GM23248 (cell line): ENCODE data around the gene GCH1. TPM values are rescaled to one million over a fixed set of nuclear protein-coding genes. Genes with fewer than 3 reads are reported as not detected.

Experiments used
- DNase-seq: peaks from one replicate; pipeline ENCODE4 v3.0.0-alpha.2; 2015
- H2AFZ ChIP-seq: fragments of 200-600 bp; sonication (generic); 2 replicates; pipeline ENCODE4 v1.6.1; 2016; ENCODE audit warnings: antibody characterized with exemption
- H3F3A ChIP-seq: fragments of 200-600 bp; sonication (generic); 2 replicates; pipeline ENCODE4 v1.6.1; 2016; ENCODE audit warnings: mild to moderate bottlenecking, antibody characterized with exemption, mixed run types; ENCODE audit not compliant: insufficient read depth
- H3K27ac ChIP-seq: fragments of 200-600 bp; sonication (generic); 2 replicates; pipeline ENCODE4 v1.5.1; 2016; ENCODE audit warnings: mild to moderate bottlenecking
- H3K27me3 ChIP-seq: fragments of 200-600 bp; sonication (generic); replicated peaks from 2 replicates; pipeline ENCODE4 v1.6.1; 2016; ENCODE audit warnings: mild to moderate bottlenecking; ENCODE audit not compliant: insufficient read depth
- H3K36me3 ChIP-seq: fragments of 200-600 bp; sonication (generic); 2 replicates; pipeline ENCODE4 v1.6.1; 2016; ENCODE audit warnings: low read depth, mild to moderate bottlenecking
- H3K4me1 ChIP-seq: fragments of 200-600 bp; sonication (generic); 2 replicates; pipeline ENCODE4 v1.6.1; 2016; ENCODE audit warnings: mild to moderate bottlenecking; ENCODE audit not compliant: insufficient read depth
- H3K4me2 ChIP-seq: fragments of 200-600 bp; sonication (generic); one replicate; pipeline ENCODE4 v1.6.1; 2016; ENCODE audit warnings: mild to moderate bottlenecking; ENCODE audit not compliant: unreplicated experiment
- H3K4me3 ChIP-seq: fragments of 200-600 bp; sonication (generic); 2 replicates; pipeline ENCODE4 v1.5.1; 2016; ENCODE audit warnings: mild to moderate bottlenecking
- H3K79me2 ChIP-seq: fragments of 200-600 bp; sonication (generic); 2 replicates; pipeline ENCODE4 v1.6.1; 2016; ENCODE audit warnings: mild to moderate bottlenecking; ENCODE audit not compliant: insufficient read depth
- H3K9ac ChIP-seq: fragments of 200-600 bp; sonication (generic); 2 replicates; pipeline ENCODE4 v1.6.1; 2016; ENCODE audit warnings: mild to moderate bottlenecking
- H3K9me2 ChIP-seq: fragments of 200-600 bp; sonication (generic); 2 replicates; pipeline ENCODE4 v1.6.1; 2016; ENCODE audit warnings: mixed run types, mild to moderate bottlenecking, moderate library complexity; ENCODE audit not compliant: insufficient read depth
- H3K9me3 ChIP-seq: fragments of 200-600 bp; sonication (generic); one replicate; pipeline ENCODE4 v1.6.1; 2017; ENCODE audit warnings: low read depth
- H4K20me1 ChIP-seq: fragments of 200-600 bp; sonication (generic); 2 replicates; pipeline ENCODE4 v1.6.0; 2016; ENCODE audit not compliant: insufficient read depth
- EZH2 ChIP-seq: fragments of 200-600 bp; sonication (generic); IDR thresholded peaks from 2 replicates; pipeline ENCODE4 v1.6.1; 2018; ENCODE audit warnings: antibody characterized with exemption, mild to moderate bottlenecking; ENCODE audit not compliant: insufficient read depth, poor library complexity, severe bottlenecking
- EZH2phosphoT487 ChIP-seq: fragments of 200-600 bp; sonication (generic); IDR thresholded peaks from 2 replicates; pipeline ENCODE4 v1.6.1; 2018; ENCODE audit warnings: antibody characterized with exemption, moderate library complexity, mild to moderate bottlenecking, low read depth; ENCODE audit not compliant: insufficient read depth
- WGBS, 2 experiments: methylation state at CpG; one replicate each; pipeline ENCODE4 v1.1.6; 2015 to 2017; ENCODE audit warnings: low lambda C conversion rate in 2 of 2, low coverage in 1 of 2; ENCODE audit errors: missing lambda C conversion rate in 2 of 2; 5-methylcytosine and 5-hydroxymethylcytosine counted together
- in situ Hi-C: fragments of 300-500 bp; cut with MboI; formaldehyde crosslinking; loops from 2 replicates; pipeline ENCODE4 v1.15.0; 2020
- polyA plus RNA-seq: library from polyadenylated mRNA; unstranded; fragments of >200 nt; fragmentation: Nextera tagmentation; extraction: Ambion mirVana; gene quantifications from 2 replicates; pipeline ENCODE4 v1.2.1, GENCODE V29; 2016
- total RNA-seq: library from RNA; depleted of rRNA; stranded (reverse); fragments of >200 nt; shearing (Covaris generic); gene quantifications from 2 replicates; pipeline ENCODE4 v1.2.3, GENCODE V29; 2014

GCH1 gene
- total and polyA plus RNA-seq, 2 experiments from 2014 or later, result 3.9 to 4.2 TPM

DNA sequence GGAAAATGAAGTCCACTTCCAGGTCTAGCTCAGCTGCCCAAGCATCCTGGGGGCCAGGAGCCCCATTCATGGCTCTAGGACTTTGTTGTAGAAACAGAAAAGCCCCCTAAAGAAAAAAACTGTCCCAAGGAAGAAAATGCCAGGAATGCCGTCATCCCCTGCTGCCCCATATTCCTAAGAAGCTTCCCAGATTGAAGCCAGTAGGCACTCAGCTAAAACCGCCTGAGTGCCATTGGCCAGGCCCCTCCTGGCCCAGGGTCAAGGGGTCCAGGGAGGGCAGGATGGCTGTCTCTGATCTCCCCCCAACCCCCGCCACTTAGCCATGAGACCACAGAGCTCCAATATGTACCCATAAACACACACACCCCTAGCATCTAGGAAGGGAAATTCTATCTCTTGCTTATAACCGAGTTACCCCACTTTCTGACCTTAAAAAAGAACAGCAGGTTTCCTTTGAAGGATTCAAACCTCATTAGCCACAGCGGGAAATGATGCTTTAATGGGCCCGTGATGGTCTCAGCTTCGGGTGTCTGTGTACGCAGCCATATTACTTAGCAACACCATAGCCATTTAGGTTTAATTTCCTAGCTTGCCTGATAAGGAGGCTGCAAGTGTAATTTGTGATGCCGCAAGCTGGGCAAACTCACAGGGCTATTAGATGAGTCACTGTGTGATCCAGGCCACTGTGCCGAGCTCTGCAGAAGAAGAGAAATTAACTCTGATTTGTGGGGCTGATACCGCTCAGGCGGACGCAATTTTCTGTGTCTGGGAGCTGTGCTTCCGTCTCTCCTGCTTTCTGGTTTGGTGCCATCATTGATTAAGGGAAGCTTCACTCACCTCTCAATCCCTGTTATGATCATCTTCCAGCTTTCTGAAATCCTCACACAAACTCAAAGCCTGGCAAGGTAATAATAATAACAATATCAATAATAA, 84.2 kb downstream of the GCH1 start:
- no peaks in the 10 kb centered on the region for H3K36me3 ChIP-seq
- peak overlapping the region; percentile 64 for H3K4me2 ChIP-seq
- H4K20me1 ChIP-seq, result no peaks in the 10 kb centered on the region
- in situ Hi-C loops, result no loop called here
- H3K4me3 ChIP-seq, result peak overlapping the region; percentile 31
- peak; percentile 91 for DNase-seq
- H3K9me2 ChIP-seq, result no peaks in the 10 kb centered on the region
- TF ChIP-seq EZH2 (no peak), EZH2phosphoT487 (no peak)
- 13 to 14% methylated on average over 14 of the region's 14 CpGs for WGBS, 2 experiments
- H3K9ac ChIP-seq, result peak overlapping the region; percentile 25; the same call in 1 of the 2 replicates
- H3K79me2 ChIP-seq, result no peaks in the 10 kb centered on the region
- no peaks in the 10 kb centered on the region for H3K9me3 ChIP-seq
- peaks cover 13% of the 10 kb centered on the region for H3K4me1 ChIP-seq
- H3F3A ChIP-seq, result 0 out of 2 replicates have a peak, but pooled peaks cover 5% of the 10 kb centered on the region
- H2AFZ ChIP-seq, result peak overlapping the region; percentile 36
- H3K27me3 ChIP-seq, result peaks cover 4% of the 10 kb centered on the region; the same call in 1 of the 2 replicates
- H3K27ac ChIP-seq, result peak overlapping the region; percentile 43

DNA sequence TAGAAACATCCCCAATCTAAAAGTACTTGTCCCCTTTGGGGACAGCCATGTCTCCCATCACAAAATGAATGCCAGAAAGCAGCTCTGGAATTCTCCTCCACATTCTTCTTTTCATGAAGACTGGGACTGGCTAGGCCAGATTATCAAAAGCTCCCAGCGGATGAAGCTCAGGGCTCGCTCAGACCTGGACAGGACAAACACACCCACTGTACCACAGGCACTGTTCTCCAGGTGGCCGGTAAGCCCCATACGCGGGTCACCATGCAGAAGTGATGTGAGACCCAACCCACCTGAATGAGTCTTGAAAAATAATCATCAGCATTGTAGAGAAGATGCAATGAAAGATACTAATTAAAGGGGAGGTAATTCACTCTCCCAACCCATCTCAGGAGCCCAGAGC, 85.1 kb downstream of the GCH1 start:
- Histone ChIP-seq H3K27ac (no peak overlapping the region), H3K79me2 (no peaks in the 10 kb centered on the region), H2AFZ (no peak overlapping the region), H3K9ac (no peak overlapping the region), H4K20me1 (no peaks in the 10 kb centered on the region), H3K27me3 (peaks cover 4% of the 10 kb centered on the region; the same call in 1 of the 2 replicates), H3K4me1 (peaks cover 13% of the 10 kb centered on the region), H3K9me2 (no peaks in the 10 kb centered on the region), H3F3A (0 out of 2 replicates have a peak, but pooled peaks cover 5% of the 10 kb centered on the region), H3K4me3 (no peak overlapping the region), H3K9me3 (no peaks in the 10 kb centered on the region), H3K36me3 (no peaks in the 10 kb centered on the region), H3K4me2 (no peak overlapping the region)
- TF ChIP-seq EZH2, result no peak
- no peak for TF ChIP-seq EZH2phosphoT487
- DNase-seq, result no peak
- WGBS, 2 experiments, result 96 to 98% methylated on average over 5 of the region's 5 CpGs
- in situ Hi-C loops, result no loop called here

DNA sequence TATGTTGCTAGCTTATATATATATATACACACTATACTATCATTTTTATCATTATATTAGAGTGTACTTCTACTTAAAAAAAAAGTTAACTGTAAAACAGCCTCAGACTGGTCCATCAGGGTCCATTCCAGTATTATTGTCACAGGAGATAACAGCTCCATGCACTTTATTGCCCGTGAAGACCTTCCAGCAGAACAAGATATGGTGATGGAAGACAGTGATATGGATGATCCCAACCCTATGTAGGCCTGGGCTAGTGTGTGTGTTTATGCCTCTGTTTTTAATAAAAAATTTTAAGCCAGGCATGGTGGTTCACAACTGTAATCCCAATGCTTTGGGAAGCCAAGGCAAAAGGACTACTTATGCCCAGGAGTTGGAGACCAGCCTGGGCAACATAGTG, 86.2 kb downstream of the GCH1 start:
- Histone ChIP-seq H3K4me1 (peaks cover 13% of the 10 kb centered on the region), H4K20me1 (no peaks in the 10 kb centered on the region), H3K36me3 (no peaks in the 10 kb centered on the region), H3K9me3 (no peaks in the 10 kb centered on the region), H3F3A (0 out of 2 replicates have a peak, but pooled peaks cover 5% of the 10 kb centered on the region), H3K79me2 (no peaks in the 10 kb centered on the region), H3K27me3 (peaks cover 4% of the 10 kb centered on the region; the same call in 1 of the 2 replicates), H3K9ac (no peak overlapping the region), H2AFZ (no peak overlapping the region), H3K27ac (no peak overlapping the region), H3K4me2 (no peak overlapping the region), H3K4me3 (no peak overlapping the region), H3K9me2 (no peaks in the 10 kb centered on the region)
- no peak for TF ChIP-seq EZH2phosphoT487
- no peak for TF ChIP-seq EZH2
- in situ Hi-C loops, result no loop called here
- 80 to 96% methylated on average over 1 of the region's 1 CpG for WGBS, 2 experiments
- DNase-seq, result no peak

DNA sequence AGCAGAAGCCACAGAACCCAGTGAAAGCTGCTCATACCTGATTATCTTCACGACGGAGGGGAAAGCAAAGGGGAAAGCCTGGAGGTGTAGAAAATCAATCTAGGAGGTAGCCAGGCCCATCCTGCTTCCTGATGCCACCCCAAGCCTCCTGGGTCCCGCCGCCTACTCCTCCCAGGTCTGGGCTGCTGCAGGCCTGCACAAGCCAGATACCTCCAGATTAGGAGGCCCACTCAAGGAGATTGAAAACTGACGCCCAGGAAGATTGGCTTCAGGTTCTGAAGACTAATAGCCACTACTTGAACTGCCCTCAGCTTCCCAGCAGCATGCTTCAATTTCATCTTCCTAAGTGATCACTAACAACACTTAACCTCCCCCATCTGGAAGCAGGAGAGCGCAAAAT, 87.1 kb downstream of the GCH1 start:
- Histone ChIP-seq H3K4me3 (no peak overlapping the region), H3K9me3 (no peaks in the 10 kb centered on the region), H3F3A (0 out of 2 replicates have a peak, but pooled peaks cover 5% of the 10 kb centered on the region), H3K79me2 (no peaks in the 10 kb centered on the region), H3K4me1 (peaks cover 13% of the 10 kb centered on the region), H4K20me1 (no peaks in the 10 kb centered on the region), H3K27ac (0 out of 2 replicates have a peak overlapping the region, but pooled peaks have one; percentile 19), H2AFZ (peak overlapping the region; percentile 31; the same call in 1 of the 2 replicates), H3K36me3 (no peaks in the 10 kb centered on the region), H3K9ac (no peak overlapping the region), H3K4me2 (peak overlapping the region; percentile 29), H3K9me2 (no peaks in the 10 kb centered on the region), H3K27me3 (peaks cover 4% of the 10 kb centered on the region; the same call in 1 of the 2 replicates)
- 86% methylated on average over 6 of the region's 6 CpGs for WGBS, 2 experiments
- TF ChIP-seq EZH2, result no peak
- TF ChIP-seq EZH2phosphoT487, result no peak
- in situ Hi-C loops, result no loop called here
- DNase-seq, result no peak
